ENCODE measurements around the gene PBXIP1. TPM values are rescaled to one million over a fixed set of nuclear protein-coding genes. Genes with fewer than 3 reads are reported as not detected.
A peak's percentile ranks its signal among the peaks of the same experiment; 100 is the strongest.

PBXIP1 gene
- total and polyA plus RNA-seq, 10 of the 15 experiments (the other 5 are each of a cell fraction or from before 2014, with no cell fraction given), result 0.63 to 25.6 (median 15.4) TPM

GRCh38 chr1:155001675-155002463 lies 46.0 kb upstream of the PBXIP1 start (continued):
- TF ChIP-seq, protein P1, sequence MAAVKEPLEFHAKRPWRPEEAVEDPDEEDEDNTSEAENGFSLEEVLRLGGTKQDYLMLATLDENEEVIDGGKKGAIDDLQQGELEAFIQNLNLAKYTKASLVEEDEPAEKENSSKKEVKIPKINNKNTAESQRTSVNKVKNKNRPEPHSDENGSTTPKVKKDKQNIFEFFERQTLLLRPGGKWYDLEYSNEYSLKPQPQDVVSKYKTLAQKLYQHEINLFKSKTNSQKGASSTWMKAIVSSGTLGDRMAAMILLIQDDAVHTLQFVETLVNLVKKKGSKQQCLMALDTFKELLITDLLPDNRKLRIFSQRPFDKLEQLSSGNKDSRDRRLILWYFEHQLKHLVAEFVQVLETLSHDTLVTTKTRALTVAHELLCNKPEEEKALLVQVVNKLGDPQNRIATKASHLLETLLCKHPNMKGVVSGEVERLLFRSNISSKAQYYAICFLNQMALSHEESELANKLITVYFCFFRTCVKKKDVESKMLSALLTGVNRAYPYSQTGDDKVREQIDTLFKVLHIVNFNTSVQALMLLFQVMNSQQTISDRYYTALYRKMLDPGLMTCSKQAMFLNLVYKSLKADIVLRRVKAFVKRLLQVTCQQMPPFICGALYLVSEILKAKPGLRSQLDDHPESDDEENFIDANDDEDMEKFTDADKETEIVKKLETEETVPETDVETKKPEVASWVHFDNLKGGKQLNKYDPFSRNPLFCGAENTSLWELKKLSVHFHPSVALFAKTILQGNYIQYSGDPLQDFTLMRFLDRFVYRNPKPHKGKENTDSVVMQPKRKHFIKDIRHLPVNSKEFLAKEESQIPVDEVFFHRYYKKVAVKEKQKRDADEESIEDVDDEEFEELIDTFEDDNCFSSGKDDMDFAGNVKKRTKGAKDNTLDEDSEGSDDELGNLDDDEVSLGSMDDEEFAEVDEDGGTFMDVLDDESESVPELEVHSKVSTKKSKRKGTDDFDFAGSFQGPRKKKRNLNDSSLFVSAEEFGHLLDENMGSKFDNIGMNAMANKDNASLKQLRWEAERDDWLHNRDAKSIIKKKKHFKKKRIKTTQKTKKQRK (IDR thresholded peaks at IDR 0.05; ENCODE audit: low read depth, low read length), result no peak
- no peak for TF ChIP-seq KDM1A (IDR thresholded peaks at IDR 0.05; ENCODE audit: borderline replicate concordance)
- no peak for TF ChIP-seq ATF3 (IDR thresholded peaks at IDR 0.05; ENCODE audit: borderline replicate concordance, extremely low read depth, low read depth, low read length)
- TF ChIP-seq, protein P2, sequence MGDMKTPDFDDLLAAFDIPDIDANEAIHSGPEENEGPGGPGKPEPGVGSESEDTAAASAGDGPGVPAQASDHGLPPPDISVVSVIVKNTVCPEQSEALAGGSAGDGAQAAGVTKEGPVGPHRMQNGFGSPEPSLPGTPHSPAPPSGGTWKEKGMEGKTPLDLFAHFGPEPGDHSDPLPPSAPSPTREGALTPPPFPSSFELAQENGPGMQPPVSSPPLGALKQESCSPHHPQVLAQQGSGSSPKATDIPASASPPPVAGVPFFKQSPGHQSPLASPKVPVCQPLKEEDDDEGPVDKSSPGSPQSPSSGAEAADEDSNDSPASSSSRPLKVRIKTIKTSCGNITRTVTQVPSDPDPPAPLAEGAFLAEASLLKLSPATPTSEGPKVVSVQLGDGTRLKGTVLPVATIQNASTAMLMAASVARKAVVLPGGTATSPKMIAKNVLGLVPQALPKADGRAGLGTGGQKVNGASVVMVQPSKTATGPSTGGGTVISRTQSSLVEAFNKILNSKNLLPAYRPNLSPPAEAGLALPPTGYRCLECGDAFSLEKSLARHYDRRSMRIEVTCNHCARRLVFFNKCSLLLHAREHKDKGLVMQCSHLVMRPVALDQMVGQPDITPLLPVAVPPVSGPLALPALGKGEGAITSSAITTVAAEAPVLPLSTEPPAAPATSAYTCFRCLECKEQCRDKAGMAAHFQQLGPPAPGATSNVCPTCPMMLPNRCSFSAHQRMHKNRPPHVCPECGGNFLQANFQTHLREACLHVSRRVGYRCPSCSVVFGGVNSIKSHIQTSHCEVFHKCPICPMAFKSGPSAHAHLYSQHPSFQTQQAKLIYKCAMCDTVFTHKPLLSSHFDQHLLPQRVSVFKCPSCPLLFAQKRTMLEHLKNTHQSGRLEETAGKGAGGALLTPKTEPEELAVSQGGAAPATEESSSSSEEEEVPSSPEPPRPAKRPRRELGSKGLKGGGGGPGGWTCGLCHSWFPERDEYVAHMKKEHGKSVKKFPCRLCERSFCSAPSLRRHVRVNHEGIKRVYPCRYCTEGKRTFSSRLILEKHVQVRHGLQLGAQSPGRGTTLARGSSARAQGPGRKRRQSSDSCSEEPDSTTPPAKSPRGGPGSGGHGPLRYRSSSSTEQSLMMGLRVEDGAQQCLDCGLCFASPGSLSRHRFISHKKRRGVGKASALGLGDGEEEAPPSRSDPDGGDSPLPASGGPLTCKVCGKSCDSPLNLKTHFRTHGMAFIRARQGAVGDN (IDR thresholded peaks at IDR 0.05), result no peak
- peak; percentile 93 for TF ChIP-seq SP1 (IDR thresholded peaks at IDR 0.05; ENCODE audit: low read depth, low read length)
- no peak for TF ChIP-seq EP300 (IDR thresholded peaks at IDR 0.05; ENCODE audit: borderline replicate concordance in 1 of 2, control insufficient read depth in 1 of 2, low read depth in 2 of 2, low read length in 2 of 2)
- TF ChIP-seq LARP7 (IDR thresholded peaks at IDR 0.05), result no peak
- no peak for TF ChIP-seq SMAD5 (IDR thresholded peaks at IDR 0.05; ENCODE audit: low read depth)
- TF ChIP-seq CHD1 (IDR thresholded peaks at IDR 0.05; ENCODE audit: low read depth, low read length), result no peak
- TF ChIP-seq, protein P3, sequence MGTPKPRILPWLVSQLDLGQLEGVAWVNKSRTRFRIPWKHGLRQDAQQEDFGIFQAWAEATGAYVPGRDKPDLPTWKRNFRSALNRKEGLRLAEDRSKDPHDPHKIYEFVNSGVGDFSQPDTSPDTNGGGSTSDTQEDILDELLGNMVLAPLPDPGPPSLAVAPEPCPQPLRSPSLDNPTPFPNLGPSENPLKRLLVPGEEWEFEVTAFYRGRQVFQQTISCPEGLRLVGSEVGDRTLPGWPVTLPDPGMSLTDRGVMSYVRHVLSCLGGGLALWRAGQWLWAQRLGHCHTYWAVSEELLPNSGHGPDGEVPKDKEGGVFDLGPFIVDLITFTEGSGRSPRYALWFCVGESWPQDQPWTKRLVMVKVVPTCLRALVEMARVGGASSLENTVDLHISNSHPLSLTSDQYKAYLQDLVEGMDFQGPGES (IDR thresholded peaks at IDR 0.05), result peak; percentile 64; the same call in 1 of the 2 replicates
- TF ChIP-seq ZNF207 (IDR thresholded peaks at IDR 0.05; ENCODE audit: borderline replicate concordance), result no peak
- no peak for TF ChIP-seq BMI1 (IDR thresholded peaks at IDR 0.05; ENCODE audit: borderline replicate concordance)
- no peak for TF ChIP-seq TBL1XR1 (IDR thresholded peaks at IDR 0.05; ENCODE audit: low read depth, low read length)
- peak; percentile 51 for TF ChIP-seq ATF7 (IDR thresholded peaks at IDR 0.05; ENCODE audit: low read depth)
- peak; percentile 26 for TF ChIP-seq SIX5 (IDR thresholded peaks at IDR 0.05; ENCODE audit: low read depth, low read length, severe bottlenecking)
- TF ChIP-seq GABPA (IDR thresholded peaks at IDR 0.05; ENCODE audit: low read depth), result no peak
- no peak for TF ChIP-seq SUPT20H (IDR thresholded peaks at IDR 0.05; ENCODE audit: borderline replicate concordance, control insufficient read depth, low read depth, low read length)
- TF ChIP-seq POU2F2 (IDR thresholded peaks at IDR 0.05; ENCODE audit: borderline replicate concordance, low read depth, low read length), result no peak
- no peak for TF ChIP-seq NFIC (IDR thresholded peaks at IDR 0.05; ENCODE audit: low read depth, low read length)
- TF ChIP-seq HDAC6 (IDR thresholded peaks at IDR 0.05; ENCODE audit: unreplicated experiment), result no peak
- TF ChIP-seq RAD21 (IDR thresholded peaks at IDR 0.05; ENCODE audit: insufficient read depth, low read depth, low read length), result peak; percentile 32; the same call in 1 of the 2 replicates
- no peak for TF ChIP-seq SIN3A (IDR thresholded peaks at IDR 0.05; ENCODE audit: low read depth, low read length)
